SJCRH30 (cell line): Measurements from ENCODE around the gene ZNF398. TPM values are rescaled to one million over a fixed set of nuclear protein-coding genes. Genes with fewer than 3 reads are reported as not detected.
A peak's percentile ranks its signal among the peaks of the same experiment; 100 is the strongest.
"Not testable (repeated sequence)": the region's sequence is repeated elsewhere in the genome, so short reads cannot be mapped to it uniquely, and the experiment has no call there.

ENCODE experiments used
- DNase-seq, 2 experiments: peaks; one replicate each; pipeline ENCODE4 v3.0.0-alpha.2; 2015 to 2020
- H3K27ac ChIP-seq: fragments of 250-450 bp; sonication (Bioruptor Pico); 2 replicates; pipeline ENCODE4 v1.5.1; 2020; ENCODE audit warnings: mild to moderate bottlenecking, moderate library complexity
- H3K27me3 ChIP-seq: fragments of 250-450 bp; sonication (Bioruptor Pico); 2 replicates; pipeline ENCODE4 v1.5.1; 2020; ENCODE audit warnings: mild to moderate bottlenecking, moderate library complexity
- H3K36me3 ChIP-seq: fragments of 250-450 bp; sonication (Bioruptor Pico); 2 replicates; pipeline ENCODE4 v1.5.1; 2020; ENCODE audit warnings: mild to moderate bottlenecking, moderate library complexity
- H3K4me1 ChIP-seq: fragments of 250-450 bp; sonication (Bioruptor Pico); 2 replicates; pipeline ENCODE4 v1.5.1; 2020; ENCODE audit warnings: mild to moderate bottlenecking, moderate library complexity
- H3K4me3 ChIP-seq: fragments of 250-450 bp; sonication (Bioruptor Pico); 2 replicates; pipeline ENCODE4 v1.5.1; 2020; ENCODE audit warnings: mild to moderate bottlenecking, moderate library complexity
- H3K9me3 ChIP-seq: fragments of 250-450 bp; sonication (Bioruptor Pico); replicated peaks from 2 replicates; pipeline ENCODE4 v1.5.1; 2020; ENCODE audit warnings: mild to moderate bottlenecking, moderate library complexity
- total RNA-seq: library from RNA; depleted of rRNA; stranded (reverse); fragments of >200 nt; shearing (Covaris generic); gene quantifications from 2 replicates; pipeline ENCODE4 v1.2.3, GENCODE V29; 2014; rRNA removed

The ZNF398 gene
- total RNA-seq, 1 experiment from 2014 or later: 18.5 TPM

- peaks cover 48% of the 10 kb centered on the region for H3K36me3 ChIP-seq
These were observed 77.1 kb downstream of the ZNF398 start for GRCh38 chr7:149224352-149224751.

GRCh38 chr7:149225106-149225505 is 77.9 kb downstream of the ZNF398 start:
- peaks cover 41% of the 10 kb centered on the region for H3K36me3 ChIP-seq
- no peak overlapping the region for H3K4me3 ChIP-seq
- no peak overlapping the region for H3K27ac ChIP-seq
- H3K4me1 ChIP-seq: no peaks in the 10 kb centered on the region
- no peak for DNase-seq
- H3K9me3 ChIP-seq: no peaks in the 10 kb centered on the region
- no peaks in the 10 kb centered on the region for H3K27me3 ChIP-seq

More at GRCh38 chr7:149224352-149224751, 77.1 kb downstream of the ZNF398 start:
- no peak overlapping the region for H3K4me3 ChIP-seq
- no peaks in the 10 kb centered on the region for H3K4me1 ChIP-seq
- no peaks in the 10 kb centered on the region for H3K27me3 ChIP-seq
- no peak overlapping the region for H3K27ac ChIP-seq
- DNase-seq: no peak
- no peaks in the 10 kb centered on the region for H3K9me3 ChIP-seq

- no peak for DNase-seq
- Histone ChIP-seq H3K4me1 (no peaks in the 10 kb centered on the region), H3K36me3 (peaks cover 38% of the 10 kb centered on the region), H3K27ac (no peak overlapping the region), H3K9me3 (no peaks in the 10 kb centered on the region), H3K27me3 (no peaks in the 10 kb centered on the region), H3K4me3 (no peak overlapping the region)
These were observed 78.4 kb downstream of the ZNF398 start for GRCh38 chr7:149225656-149226055.

- not testable (repeated sequence) for H3K9me3 ChIP-seq, DNase-seq
- peaks cover 33% of the 10 kb centered on the region for H3K36me3 ChIP-seq
These were observed 79.1 kb downstream of the ZNF398 start for GRCh38 chr7:149226366-149226765.

GRCh38 chr7:149226840-149227494 is 79.7 kb downstream of the ZNF398 start:
- no peak for DNase-seq
- peaks cover 29% of the 10 kb centered on the region for H3K36me3 ChIP-seq
- H3K4me3 ChIP-seq: no peak overlapping the region
- H3K27me3 ChIP-seq: no peaks in the 10 kb centered on the region
- H3K27ac ChIP-seq: no peak overlapping the region
- H3K9me3 ChIP-seq: no peaks in the 10 kb centered on the region
- H3K4me1 ChIP-seq: no peaks in the 10 kb centered on the region

More at GRCh38 chr7:149226366-149226765, 79.1 kb downstream of the ZNF398 start:
- H3K27me3 ChIP-seq, H3K4me1 ChIP-seq, H3K27ac ChIP-seq, H3K4me3 ChIP-seq: not testable (repeated sequence)

GRCh38 chr7:149228831-149229471 is 81.7 kb downstream of the ZNF398 start:
- H3K36me3 ChIP-seq: peaks cover 14% of the 10 kb centered on the region
- H3K4me3 ChIP-seq: no peak overlapping the region
- no peak overlapping the region for H3K27ac ChIP-seq
- H3K9me3 ChIP-seq: no peaks in the 10 kb centered on the region
- H3K27me3 ChIP-seq: peaks cover 4% of the 10 kb centered on the region; the same call in 1 of the 2 replicates
- H3K4me1 ChIP-seq: peaks cover 6% of the 10 kb centered on the region; the same call in 1 of the 2 replicates
- DNase-seq: peak in 1 of 2 experiments; percentile 11

GRCh38 chr7:149229526-149229925 is 82.3 kb downstream of the ZNF398 start:
- no peaks in the 10 kb centered on the region for H3K9me3 ChIP-seq
- DNase-seq: peak in 1 of 2 experiments; percentile 17

GRCh38 chr7:149232362-149232761 is 85.1 kb downstream of the ZNF398 start:
- Histone ChIP-seq H3K36me3 (no peaks in the 10 kb centered on the region), H3K27me3 (peaks cover 4% of the 10 kb centered on the region; the same call in 1 of the 2 replicates), H3K27ac (no peak overlapping the region), H3K9me3 (no peaks in the 10 kb centered on the region), H3K4me3 (no peak overlapping the region), H3K4me1 (peaks cover 6% of the 10 kb centered on the region; the same call in 1 of the 2 replicates)
- no peak for DNase-seq

More at GRCh38 chr7:149229526-149229925, 82.3 kb downstream of the ZNF398 start:
- peaks cover 6% of the 10 kb centered on the region; the same call in 1 of the 2 replicates for H3K4me1 ChIP-seq
- H3K4me3 ChIP-seq: no peak overlapping the region
- H3K27me3 ChIP-seq: peaks cover 4% of the 10 kb centered on the region; the same call in 1 of the 2 replicates
- H3K36me3 ChIP-seq: peaks cover 10% of the 10 kb centered on the region
- no peak overlapping the region for H3K27ac ChIP-seq

Other genes starting within 250 kb of the ZNF398 start
- 222 and 224 TPM in 2 replicates for gene PDIA4, start 118.9 kb upstream of the ZNF398 start, total RNA-seq
- gene ZNF786, start 56.7 kb upstream of the ZNF398 start, total RNA-seq: 4.0 and 5.2 TPM in 2 replicates
- 0.57 and 0.89 TPM in 2 replicates for gene ZNF425, start 21.1 kb upstream of the ZNF398 start, total RNA-seq
- 21.0 and 27.5 TPM in 2 replicates for gene ZNF282, start 48.1 kb downstream of the ZNF398 start, total RNA-seq
- gene ZNF212, start 92.2 kb downstream of the ZNF398 start, total RNA-seq: 10.0 and 11.5 TPM in 2 replicates
- 10.8 and 11.9 TPM in 2 replicates for gene ZNF783, start 114.7 kb downstream of the ZNF398 start, total RNA-seq